Liver (tissue), 9 donors: ENCODE data around the gene IQSEC3. TPM values are rescaled to one million over a fixed set of nuclear protein-coding genes. Genes with fewer than 3 reads are reported as not detected.

Experiments
- DNase-seq: peaks from one replicate; pipeline ENCODE4 v3.0.0-alpha.2; 2017; ENCODE audit warnings: low spot score
- H3K27ac ChIP-seq, 2 donors: one replicate each; pipeline ENCODE4 v1.7.0; 2013; ENCODE audit warnings: inconsistent platforms in 2 of 2, low read length in 2 of 2, control low read depth in 1 of 2, low read depth in 1 of 2, mild to moderate bottlenecking in 1 of 2
- H3K27me3 ChIP-seq, 4 donors: one replicate each; pipeline versions ENCODE4 v1.6.1 to v1.7.0; 2013; ENCODE audit warnings: low read length in 3 of 4, inconsistent platforms in 1 of 4, mild to moderate bottlenecking in 1 of 4, moderate library complexity in 1 of 4; ENCODE audit not compliant: control insufficient read depth in 4 of 4, insufficient read depth in 4 of 4
- H3K36me3 ChIP-seq, 4 donors: one replicate each; pipeline versions ENCODE4 v1.6.1 to v1.7.0; 2013; ENCODE audit warnings: low read length in 3 of 4, mild to moderate bottlenecking in 3 of 4, low read depth in 1 of 4, moderate library complexity in 1 of 4; ENCODE audit not compliant: control insufficient read depth in 4 of 4, insufficient read depth in 3 of 4
- H3K4me1 ChIP-seq, 4 donors: one replicate each; pipeline versions ENCODE4 v1.6.1 to v1.7.0; 2013; ENCODE audit warnings: low read length in 3 of 4, mild to moderate bottlenecking in 3 of 4, moderate library complexity in 1 of 4; ENCODE audit not compliant: control insufficient read depth in 4 of 4, insufficient read depth in 4 of 4
- H3K4me3 ChIP-seq, 3 donors: one replicate each; pipeline versions ENCODE4 v1.6.1 to v1.7.0; 2013; ENCODE audit warnings: low read length in 3 of 3, control low read depth in 1 of 3, low read depth in 1 of 3, mild to moderate bottlenecking in 1 of 3
- H3K9ac ChIP-seq, 2 donors: one replicate each; pipeline ENCODE4 v1.7.0; 2013; ENCODE audit warnings: low read length in 2 of 2, mild to moderate bottlenecking in 2 of 2, moderate library complexity in 2 of 2, control low read depth in 1 of 2, low read depth in 1 of 2
- H3K9me3 ChIP-seq, 4 donors: one replicate each; pipeline versions ENCODE4 v1.6.1 to v1.7.0; 2013; ENCODE audit warnings: low read length in 3 of 4; ENCODE audit not compliant: control insufficient read depth in 4 of 4
- ATF3 ChIP-seq: IDR thresholded peaks from 2 replicates; pipeline ENCODE4 v1.6.1; 2016; ENCODE audit warnings: antibody characterized with exemption
- EGR1 ChIP-seq, 2 donors: IDR thresholded peaks; 2 replicates each; pipeline ENCODE4 v1.6.1; 2016 to 2018; ENCODE audit warnings: antibody characterized with exemption in 2 of 2, low read depth in 2 of 2
- FOXA1 ChIP-seq: IDR thresholded peaks from 2 replicates; pipeline ENCODE4 v1.6.1; 2016; ENCODE audit warnings: antibody characterized with exemption
- FOXA2 ChIP-seq: IDR thresholded peaks from 2 replicates; pipeline ENCODE4 v1.6.1; 2016; ENCODE audit warnings: antibody characterized with exemption
- GABPA ChIP-seq, 2 donors: IDR thresholded peaks in 1 of 2; conservative IDR thresholded peaks in 1 of 2; 2 replicates each; pipeline ENCODE4 v1.6.1; 2016; ENCODE audit warnings: antibody characterized with exemption in 2 of 2, mild to moderate bottlenecking in 1 of 2, moderate library complexity in 1 of 2
- HNF4A ChIP-seq, 2 donors: conservative IDR thresholded peaks; 2 replicates each; pipeline ENCODE4 v1.6.1; 2016; ENCODE audit warnings: antibody characterized with exemption in 2 of 2, mild to moderate bottlenecking in 2 of 2
- HNF4G ChIP-seq: IDR thresholded peaks from 2 replicates; pipeline ENCODE4 v1.6.1; 2016; ENCODE audit warnings: antibody characterized with exemption
- JUND ChIP-seq, 2 donors: IDR thresholded peaks; 2 replicates each; pipeline ENCODE4 v1.6.1; 2016; ENCODE audit warnings: antibody characterized with exemption in 2 of 2
- NR2F2 ChIP-seq: IDR thresholded peaks from 2 replicates; pipeline ENCODE4 v1.6.1; 2016; ENCODE audit warnings: antibody characterized with exemption
- RAD21 ChIP-seq, 2 donors: IDR thresholded peaks; 2 replicates each; pipeline ENCODE4 v1.6.1; 2016; ENCODE audit warnings: antibody characterized with exemption in 2 of 2, mild to moderate bottlenecking in 2 of 2
- REST ChIP-seq: IDR thresholded peaks from 2 replicates; pipeline ENCODE4 v1.6.1; 2016; ENCODE audit warnings: antibody characterized with exemption, mild to moderate bottlenecking
- RXRA ChIP-seq, 2 donors: IDR thresholded peaks; 2 replicates each; pipeline ENCODE4 v1.6.1; 2017 to 2018; ENCODE audit warnings: antibody characterized with exemption in 2 of 2, mild to moderate bottlenecking in 1 of 2
- SP1 ChIP-seq: IDR thresholded peaks from 2 replicates; pipeline ENCODE4 v1.6.1; 2018; ENCODE audit warnings: antibody characterized with exemption, mild to moderate bottlenecking
- TAF1 ChIP-seq: conservative IDR thresholded peaks from 2 replicates; pipeline ENCODE4 v1.6.1; 2016; ENCODE audit warnings: antibody characterized with exemption, mild to moderate bottlenecking
- YY1 ChIP-seq: IDR thresholded peaks from 2 replicates; pipeline ENCODE4 v1.6.1; 2016; ENCODE audit warnings: antibody characterized with exemption, mild to moderate bottlenecking
- ZBTB33 ChIP-seq: IDR thresholded peaks from 2 replicates; pipeline ENCODE4 v1.6.1; 2016; ENCODE audit warnings: antibody characterized with exemption
- WGBS: extraction: QIAGEN DNeasy Blood & Tissue Kit; methylation state at CpG from one replicate; pipeline ENCODE4 v1.1.7; 2013; 5-methylcytosine and 5-hydroxymethylcytosine counted together
- polyA plus RNA-seq, 2 donors: library from polyadenylated mRNA; stranded (reverse) in 1 of 2; unstranded in 1 of 2; fragments of 200-250 nt in 1 of 2; fragments of >200 nt in 1 of 2; fragmentation: Nextera tagmentation in 1 of 2; extraction: Ambion mirVana in 1 of 2; gene quantifications; one replicate each; pipeline versions ENCODE4 v1.2.1 to v1.2.3, GENCODE V29; 2013 to 2015
- total RNA-seq, 2 donors: library from RNA; depleted of rRNA; stranded (reverse); fragments of >200 nt; gene quantifications; one replicate each; pipeline ENCODE4 v1.2.3, GENCODE V29; 2014
- TF ChIP-seq, protein P1 (sequence below): fragments of 150-350 bp; IDR thresholded peaks from 2 replicates; pipeline ENCODE4 v1.5.1; 2017; ENCODE audit warnings: improper control_type of control experiment, low read depth, low read length; ENCODE audit not compliant: missing input control
- TF ChIP-seq, protein P2 (sequence below): IDR thresholded peaks from 2 replicates; pipeline ENCODE4 v1.6.1; 2016; ENCODE audit warnings: antibody characterized with exemption
- donor health status: healthy.
- donor health status: healthy.
- donor health status: healthy.
- donor health status: healthy.
- donor health status: healthy.

IQSEC3 gene
- total and polyA plus RNA-seq, 4 donors: under 0.01 to 0.79 (median 0.48) TPM

- no peak for DNase-seq
- peaks cover 6 to 29% (median 15%) of the 10 kb centered on the region in 4 donors for H3K4me1 ChIP-seq
- H3K4me3 ChIP-seq: no peak overlapping the region
- no peak for TF ChIP-seq TAF1
- TF ChIP-seq, protein P1, sequence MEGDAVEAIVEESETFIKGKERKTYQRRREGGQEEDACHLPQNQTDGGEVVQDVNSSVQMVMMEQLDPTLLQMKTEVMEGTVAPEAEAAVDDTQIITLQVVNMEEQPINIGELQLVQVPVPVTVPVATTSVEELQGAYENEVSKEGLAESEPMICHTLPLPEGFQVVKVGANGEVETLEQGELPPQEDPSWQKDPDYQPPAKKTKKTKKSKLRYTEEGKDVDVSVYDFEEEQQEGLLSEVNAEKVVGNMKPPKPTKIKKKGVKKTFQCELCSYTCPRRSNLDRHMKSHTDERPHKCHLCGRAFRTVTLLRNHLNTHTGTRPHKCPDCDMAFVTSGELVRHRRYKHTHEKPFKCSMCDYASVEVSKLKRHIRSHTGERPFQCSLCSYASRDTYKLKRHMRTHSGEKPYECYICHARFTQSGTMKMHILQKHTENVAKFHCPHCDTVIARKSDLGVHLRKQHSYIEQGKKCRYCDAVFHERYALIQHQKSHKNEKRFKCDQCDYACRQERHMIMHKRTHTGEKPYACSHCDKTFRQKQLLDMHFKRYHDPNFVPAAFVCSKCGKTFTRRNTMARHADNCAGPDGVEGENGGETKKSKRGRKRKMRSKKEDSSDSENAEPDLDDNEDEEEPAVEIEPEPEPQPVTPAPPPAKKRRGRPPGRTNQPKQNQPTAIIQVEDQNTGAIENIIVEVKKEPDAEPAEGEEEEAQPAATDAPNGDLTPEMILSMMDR: no peak
- TF ChIP-seq EGR1 (IDR thresholded peaks at IDR 0.05; ENCODE audit: low read depth in 2 of 2): no peak
- TF ChIP-seq, protein P2, sequence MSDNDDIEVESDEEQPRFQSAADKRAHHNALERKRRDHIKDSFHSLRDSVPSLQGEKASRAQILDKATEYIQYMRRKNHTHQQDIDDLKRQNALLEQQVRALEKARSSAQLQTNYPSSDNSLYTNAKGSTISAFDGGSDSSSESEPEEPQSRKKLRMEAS: no peak
- TF ChIP-seq YY1: no peak
- TF ChIP-seq RAD21 (IDR thresholded peaks at IDR 0.05): no peak
- TF ChIP-seq GABPA (IDR thresholded peaks at IDR 0.05 in 1 of 2, conservative IDR thresholded peaks at IDR 0.05 in 1 of 2): no peak
- no peak for TF ChIP-seq JUND (IDR thresholded peaks at IDR 0.05)
- no peak for TF ChIP-seq NR2F2
- no peak for TF ChIP-seq ATF3
- TF ChIP-seq RXRA (IDR thresholded peaks at IDR 0.05): no peak
- TF ChIP-seq ZBTB33: no peak
- TF ChIP-seq HNF4G: no peak
- no peak for TF ChIP-seq REST
- TF ChIP-seq HNF4A (conservative IDR thresholded peaks at IDR 0.05): no peak
- TF ChIP-seq SP1: no peak
- no peak for TF ChIP-seq FOXA1
- no peak for TF ChIP-seq FOXA2
- peak overlapping the region; percentile 65 to 95 for H3K27ac ChIP-seq
- no peak overlapping the region for H3K9ac ChIP-seq
- no peaks in the 10 kb centered on the region for H3K27me3 ChIP-seq
- WGBS: 93% methylated on average over 16 of the region's 16 CpGs
- H3K9me3 ChIP-seq: no peaks in the 10 kb centered on the region
- H3K36me3 ChIP-seq: no peaks in the 10 kb centered on the region
These were observed 109.2 kb downstream of the IQSEC3 start for GRCh38 chr12:175759-176158.
